H1 (cell line): Measurements from ENCODE around the gene SKP1. TPM values are rescaled to one million over a fixed set of nuclear protein-coding genes. Genes with fewer than 3 reads are reported as not detected.

Experiments used
- CHD1 ChIP-seq: IDR thresholded peaks from 2 replicates; pipeline ENCODE4 v1.6.1; 2012; ENCODE audit warnings: low read depth, low read length, improper control_type of control experiment
- CTCF ChIP-seq, 3 experiments: IDR thresholded peaks; 1 replicate in 2 of 3; 2 replicates in 1 of 3; pipeline versions ENCODE4 v1.5.1 to v1.6.1; 2011; ENCODE audit warnings: low read length in 3 of 3, mild to moderate bottlenecking in 3 of 3, inconsistent platforms in 2 of 3, low read depth in 1 of 3, moderate library complexity in 1 of 3; ENCODE audit not compliant: insufficient read depth in 1 of 3; ENCODE audit errors: control extremely low read depth in 1 of 3
- GABPA ChIP-seq: IDR thresholded peaks from 2 replicates; pipeline ENCODE4 v1.6.1; 2011; ENCODE audit warnings: mild to moderate bottlenecking, low read length, moderate library complexity, borderline replicate concordance; ENCODE audit not compliant: insufficient read depth
- TAF7 ChIP-seq: optimal IDR thresholded peaks from 2 replicates; pipeline ENCODE3; 2011; ENCODE audit warnings: low read depth, mild to moderate bottlenecking, inconsistent platforms, low read length, moderate library complexity, borderline replicate concordance
- TCF12 ChIP-seq: IDR thresholded peaks from 2 replicates; pipeline ENCODE4 v1.6.1; 2011; ENCODE audit warnings: low read depth, mild to moderate bottlenecking, low read length
- polyA plus RNA-seq, 7 experiments: library from polyadenylated mRNA; depleted of rRNA in 3 of 7; stranded (reverse) in 5 of 7; unstranded in 2 of 7; fragments of >200 nt in 5 of 7; fragments of 200-250 nt in 2 of 7; gene quantifications; 1 replicate in 5 of 7; 2 replicates in 1 of 7; 4 replicates in 1 of 7; pipeline versions ENCODE4 v1.2.1 to v1.2.3, GENCODE V29; 2011 to 2013; ENCODE audit warnings: missing spikeins in 2 of 7, mixed read lengths in 2 of 7
- total RNA-seq: library from RNA; stranded (reverse); fragmentation: NEBNext Ultra II Directional; extraction: Animal tissue kit (Norgen Biotek cat#: 25700); gene quantifications from 2 replicates; pipeline ENCODE4 v1.2.1, GENCODE V29; 2021

Gene SKP1
- total and polyA plus RNA-seq, 2 of the 8 experiments (the other 6 are each of a cell fraction or from before 2014, with no cell fraction given), result 163 to 332 TPM

GRCh38 chr5:134125039-134126015 is 51.4 kb downstream of the SKP1 start (continued):
- TF ChIP-seq CHD1, result no peak
- TF ChIP-seq TCF12, result no peak
- TF ChIP-seq CTCF (IDR thresholded peaks at IDR 0.05; ENCODE audit: control extremely low read depth in 1 of 3, insufficient read depth in 1 of 3, low read depth in 1 of 3, low read length in 3 of 3), result no peak
- TF ChIP-seq GABPA, result no peak
- no peak for TF ChIP-seq TAF7
